Measurements from ENCODE around the gene TM9SF2.
"Not testable (repeated sequence)": the region's sequence is repeated elsewhere in the genome, so short reads cannot be mapped to it uniquely, and the experiment has no call there.

Gene TM9SF2

GRCh38 chr13:99501184-99501847 is at the start of gene TM9SF2:
Gene TM9SF2 (plus strand): TSS chr13:99501472. CDS start chr13:99501607, 135 bp downstream.
- peak; percentile 94 for DNase-seq

DNA sequence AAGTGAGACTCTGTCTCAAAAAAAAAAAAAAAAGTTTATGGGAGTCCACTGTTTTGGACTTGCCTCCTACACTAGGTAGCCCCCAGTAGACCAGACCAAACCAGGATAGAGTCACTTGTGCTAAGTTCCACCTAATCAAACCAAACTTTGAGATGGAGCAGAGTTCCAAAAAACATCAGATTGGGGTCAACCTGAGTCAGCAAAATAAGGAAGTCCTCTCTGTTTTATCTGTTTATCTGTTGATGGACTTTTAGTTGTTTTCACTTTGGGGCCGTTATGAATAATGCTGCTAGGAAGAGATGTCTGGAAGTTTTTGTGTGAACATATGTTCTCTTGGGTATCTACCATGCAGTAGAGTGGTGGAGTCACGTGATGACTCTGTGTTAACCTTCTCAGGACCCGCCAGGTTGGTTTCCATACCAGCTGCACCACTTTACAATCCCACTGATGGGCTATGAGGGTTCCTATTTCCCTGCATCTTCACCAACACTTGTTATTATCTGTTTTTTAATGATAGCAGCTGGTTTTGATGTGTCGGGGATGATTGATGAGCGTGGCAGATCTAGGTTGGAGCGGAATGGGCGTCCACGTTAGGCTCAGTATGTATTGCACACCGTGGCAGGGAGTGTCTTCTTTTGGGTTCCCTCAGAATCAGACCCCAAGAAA is 46.6 kb upstream of the TM9SF2 start:
- DNase-seq = no peak

DNA sequence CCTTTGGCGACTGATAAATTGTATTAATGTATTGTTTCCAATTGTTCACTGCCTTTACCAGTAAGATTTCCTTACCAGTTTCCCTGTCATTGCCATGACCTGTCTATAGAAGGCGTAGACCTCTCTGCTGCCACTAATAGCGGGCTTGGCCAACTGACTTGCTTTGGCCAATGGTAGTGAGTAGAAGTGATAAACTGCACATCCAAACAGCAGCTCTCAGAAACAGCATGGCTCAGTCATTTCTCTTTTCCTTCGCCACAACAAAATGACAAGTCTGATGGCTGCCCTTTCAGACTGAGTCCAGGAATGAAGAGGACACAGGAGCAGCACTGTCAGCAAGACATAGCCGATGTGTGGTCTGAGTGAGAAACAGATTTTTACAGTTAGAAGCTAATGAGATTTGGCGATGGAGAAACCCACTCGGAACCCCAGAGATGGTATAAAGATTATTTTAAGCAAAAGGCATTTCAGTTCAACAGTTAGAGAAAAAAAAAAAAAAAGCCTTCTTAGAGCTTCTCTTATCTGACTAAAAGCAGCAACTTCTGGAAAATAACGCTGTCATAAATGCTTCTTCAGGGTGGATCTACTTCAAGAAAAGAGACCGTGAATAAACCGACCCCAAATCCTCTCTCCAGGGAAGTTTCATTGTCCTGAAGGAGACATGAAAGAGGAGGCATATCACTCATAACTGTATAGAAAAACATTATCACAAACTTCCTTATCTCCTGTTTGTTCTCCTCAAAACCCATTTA is 42.0 kb upstream of the TM9SF2 start:
- DNase-seq = no peak

- not testable (repeated sequence) for DNase-seq
These were observed 40.5 kb upstream of the TM9SF2 start for GRCh38 chr13:99460802-99461201.

DNA sequence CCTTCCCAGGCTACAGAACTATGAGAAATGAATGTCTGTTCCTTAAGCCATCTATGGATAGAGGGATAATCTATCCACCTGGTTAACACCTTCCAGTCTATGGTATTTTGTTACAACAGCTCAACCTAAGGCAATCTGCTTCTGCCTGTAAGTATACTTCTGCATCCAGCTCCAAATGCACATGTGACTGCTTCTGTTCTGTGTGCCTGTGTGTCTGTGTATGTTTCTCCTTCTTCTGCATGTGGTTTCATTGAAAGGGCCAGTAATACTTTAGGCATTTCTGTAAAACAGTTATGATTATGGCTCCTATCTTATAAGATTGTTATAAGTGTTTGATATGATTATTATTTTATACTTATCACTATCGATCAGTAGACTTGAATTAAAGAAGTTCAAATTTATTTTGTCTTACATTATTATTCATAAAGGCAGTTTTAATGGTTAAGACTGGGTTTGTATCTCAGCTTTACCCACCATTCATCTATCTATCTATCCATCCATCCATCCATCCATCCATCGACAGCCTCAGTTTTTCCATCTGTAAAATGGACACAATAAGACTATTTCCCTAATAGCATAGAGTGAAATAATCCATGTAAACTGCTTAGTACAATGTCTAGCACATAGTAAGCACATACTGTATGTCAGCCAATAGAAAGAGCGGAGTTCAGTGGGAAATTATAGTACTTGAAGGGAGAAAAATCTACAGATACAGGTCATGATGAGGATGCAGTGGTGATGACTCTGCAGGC is 37.5 kb upstream of the TM9SF2 start:
- DNase-seq = no peak

DNA sequence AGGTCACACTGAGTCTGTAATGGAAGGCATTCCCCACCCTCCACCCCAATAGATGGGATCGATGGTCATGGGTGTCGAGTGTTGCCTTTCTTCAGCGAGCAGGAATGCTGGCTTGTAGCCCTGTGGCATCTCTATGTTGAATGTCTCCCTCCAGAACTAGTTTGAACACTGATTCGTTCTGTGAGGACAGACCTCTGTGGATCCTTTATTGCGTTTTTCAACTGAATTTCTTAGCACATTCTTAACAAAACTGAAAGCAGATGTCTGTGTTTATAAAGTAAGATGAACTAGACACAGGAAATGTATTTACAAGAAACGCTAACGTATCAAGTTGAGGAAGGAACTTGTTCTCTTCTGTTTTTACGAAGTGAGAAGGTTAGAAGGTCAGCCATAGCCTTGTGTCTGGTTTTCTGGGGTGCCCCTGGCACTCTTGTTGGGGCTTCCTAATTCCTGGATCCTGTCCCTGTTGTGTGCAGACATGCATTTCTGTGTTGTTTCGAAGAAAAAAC is 36.8 kb upstream of the TM9SF2 start:
- no peak for DNase-seq

GRCh38 chr13:99465454-99465853 is 35.8 kb upstream of the TM9SF2 start:
- no peak for DNase-seq

DNA sequence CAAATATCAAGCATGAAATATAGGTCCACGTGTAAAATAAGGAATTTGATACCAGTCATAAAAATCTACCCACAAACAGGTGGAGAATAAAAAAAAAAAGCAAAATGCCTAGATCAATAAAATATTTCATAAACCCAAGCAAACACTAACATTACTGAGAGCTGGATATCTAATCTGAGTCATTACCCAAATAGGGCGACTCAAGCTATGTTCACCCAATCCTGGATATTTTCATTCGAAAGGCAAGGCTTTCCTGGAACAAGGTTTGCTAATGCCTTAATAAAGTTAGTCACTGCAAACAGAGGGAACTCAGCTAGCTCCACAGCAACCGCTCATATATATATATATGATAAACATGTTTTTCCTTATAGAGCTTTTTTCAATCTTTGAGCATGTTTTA is 33.5 kb upstream of the TM9SF2 start:
- DNase-seq = no peak

GRCh38 chr13:99469041-99469440 is 32.2 kb upstream of the TM9SF2 start:
- no peak for DNase-seq

DNA sequence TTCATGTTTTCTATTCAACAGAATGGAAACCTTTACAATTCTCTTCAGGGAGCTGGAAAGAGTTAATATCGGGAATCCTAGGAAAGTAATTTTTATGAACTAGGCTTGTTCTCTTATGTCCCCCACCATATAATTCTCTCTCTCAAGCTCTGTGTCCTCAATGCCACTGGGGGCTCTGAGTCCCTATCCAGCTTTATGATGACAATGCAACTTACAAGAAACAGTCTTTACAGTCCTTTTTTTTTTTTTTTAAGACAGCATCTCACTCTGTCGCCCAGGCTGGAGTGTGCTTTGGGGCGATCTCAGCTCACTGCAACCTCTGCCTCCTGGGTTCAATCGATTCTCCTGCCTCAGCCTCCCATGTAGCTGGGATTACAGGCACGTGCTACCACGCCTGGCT is 31.2 kb upstream of the TM9SF2 start:
- no peak for DNase-seq

- DNase-seq = no peak
These were observed 29.8 kb upstream of the TM9SF2 start for GRCh38 chr13:99471221-99472121.

DNA sequence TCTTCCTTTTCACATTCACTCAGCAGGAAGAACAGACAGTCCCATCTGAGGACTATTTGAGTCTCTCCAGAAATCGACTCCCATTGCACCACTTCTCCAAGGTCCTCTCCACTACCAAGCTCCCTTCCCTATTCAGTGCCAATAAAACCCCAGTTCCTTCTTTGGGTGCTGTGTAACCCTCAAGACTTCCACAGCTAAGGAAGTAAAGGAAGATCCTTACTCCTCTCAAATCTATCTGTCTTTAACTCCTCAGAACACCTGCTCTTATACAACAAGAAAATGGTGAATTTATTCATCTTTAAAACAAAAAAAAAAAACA is 29.2 kb upstream of the TM9SF2 start:
- DNase-seq = no peak

- no peak for DNase-seq
These were observed 27.8 kb upstream of the TM9SF2 start for GRCh38 chr13:99473515-99473914.

GRCh38 chr13:99476648-99477047 is 24.6 kb upstream of the TM9SF2 start:
- no peak for DNase-seq

- DNase-seq = no peak
These were observed 23.8 kb upstream of the TM9SF2 start for GRCh38 chr13:99477493-99477892.

DNA sequence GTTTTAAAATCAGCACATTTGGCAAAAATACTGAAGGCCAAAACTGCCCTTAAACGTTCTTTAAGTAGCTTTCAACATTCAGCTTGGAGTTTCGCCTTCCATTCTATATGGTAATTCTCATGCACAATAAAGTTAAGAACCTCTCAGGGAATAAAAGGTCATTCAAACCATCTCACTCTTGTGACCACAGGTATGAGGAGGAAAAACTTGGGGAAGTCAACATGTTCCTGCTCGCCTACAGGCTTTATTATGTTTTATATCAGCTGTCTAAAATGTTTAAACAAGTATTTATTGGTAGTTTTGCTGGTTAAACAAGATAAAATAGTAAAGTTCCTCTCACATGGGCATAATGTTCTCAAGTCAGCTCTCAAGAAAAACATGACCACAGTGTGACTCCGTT is 19.9 kb upstream of the TM9SF2 start:
- DNase-seq = no peak

DNA sequence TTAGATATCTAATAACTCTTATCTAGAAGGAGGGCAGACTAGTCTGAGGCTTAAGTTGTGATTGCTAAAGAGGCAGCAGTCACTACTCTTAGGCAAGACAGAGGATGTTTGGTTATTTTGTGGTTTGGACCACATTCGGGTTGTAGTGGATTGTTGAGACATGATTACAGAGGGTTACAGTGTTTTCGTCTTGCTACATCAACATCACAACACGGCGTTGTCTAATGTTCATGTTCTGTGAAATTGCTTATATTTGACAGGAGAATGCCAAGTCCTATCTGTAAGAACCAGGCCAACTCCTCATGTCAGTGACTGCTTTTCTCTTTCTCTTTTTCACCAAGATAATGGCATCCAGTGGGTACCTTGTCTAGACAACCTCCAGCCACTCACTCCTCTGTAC is 16.8 kb upstream of the TM9SF2 start:
- no peak for DNase-seq

- DNase-seq = no peak
These were observed 14.3 kb upstream of the TM9SF2 start for GRCh38 chr13:99486996-99487395.

- DNase-seq = no peak
These were observed 12.2 kb upstream of the TM9SF2 start for GRCh38 chr13:99489028-99489427.

DNA sequence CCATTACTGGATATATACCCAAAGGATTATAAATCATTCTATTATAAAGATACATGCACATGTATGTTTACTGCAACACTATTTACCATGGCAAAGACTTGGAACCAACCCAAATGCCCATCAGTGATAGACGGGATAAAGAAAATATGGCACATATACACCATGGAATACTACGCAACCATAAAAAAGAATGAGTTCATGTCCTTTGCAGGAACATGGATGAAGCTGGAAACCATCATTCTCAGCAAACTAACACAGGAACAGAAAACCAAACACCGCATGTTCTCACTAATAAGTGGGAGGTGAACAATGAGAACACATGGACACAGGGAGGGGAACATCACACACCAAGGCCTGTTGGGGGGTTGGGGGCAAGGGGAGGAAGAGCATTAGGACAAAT is 9.5 kb upstream of the TM9SF2 start:
- DNase-seq = not testable (repeated sequence)

DNA sequence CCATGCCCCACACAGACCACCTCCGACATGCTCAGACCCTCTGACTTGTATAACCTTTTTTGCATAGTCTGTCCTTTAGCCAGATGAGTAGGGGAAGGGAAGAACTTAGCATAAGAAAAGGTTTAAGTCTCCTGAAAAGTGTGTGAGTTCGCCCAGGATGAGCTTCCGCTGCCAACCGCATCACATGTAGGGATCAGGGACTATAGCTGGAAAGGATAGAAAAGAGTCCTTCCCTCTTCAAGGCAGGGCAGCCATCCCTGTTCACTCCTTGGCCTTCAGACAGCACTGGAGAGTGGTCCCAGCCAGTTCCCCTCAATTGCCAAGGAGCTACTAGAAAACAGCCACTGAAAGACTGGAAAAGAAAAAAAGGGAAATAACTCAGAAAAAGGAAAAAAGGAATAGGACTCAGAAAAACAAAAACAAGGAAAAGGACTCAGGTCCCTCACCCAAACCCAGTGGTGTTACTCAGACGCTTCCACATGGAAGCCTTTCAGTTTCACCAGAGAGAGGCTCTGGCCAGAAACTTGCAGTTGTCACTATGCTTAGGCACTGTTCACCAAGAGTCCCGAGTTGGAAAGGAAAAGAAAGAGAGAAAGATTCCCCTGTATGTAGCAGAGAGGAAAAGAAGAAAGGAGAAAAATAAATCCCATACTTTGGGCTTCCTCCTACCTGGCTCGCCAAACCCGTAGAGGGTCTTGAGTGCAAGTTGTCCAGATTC is 5.6 kb upstream of the TM9SF2 start:
- DNase-seq = no peak

All from stimulated activated naive CD4-positive, alpha-beta T cell treated with Interleukin-2 at 50 U/mL for 16 hours (primary cell).